Loucy (cell line): ENCODE measurements around the gene PDK4.

Source experiments
- H2AFZ ChIP-seq: fragments of 200-600 bp; sonication (generic); 2 replicates; pipeline ENCODE4 v1.6.0; 2016; ENCODE audit warnings: antibody characterized with exemption, mild to moderate bottlenecking, low read length, moderate library complexity
- H3F3A ChIP-seq: fragments of 200-600 bp; 2 replicates; pipeline ENCODE4 v1.6.0; 2016; ENCODE audit warnings: antibody characterized with exemption, low read depth, mild to moderate bottlenecking
- H3K27me3 ChIP-seq: fragments of 200-600 bp; sonication (generic); 2 replicates; pipeline ENCODE4 v1.6.1; 2014; ENCODE audit warnings: low read length, mild to moderate bottlenecking; ENCODE audit not compliant: insufficient read depth, poor library complexity, severe bottlenecking
- H3K36me3 ChIP-seq: fragments of 200-600 bp; sonication (generic); 2 replicates; pipeline ENCODE4 v1.6.1; 2016; ENCODE audit warnings: low read length; ENCODE audit not compliant: insufficient read depth
- H3K4me1 ChIP-seq: fragments of 200-600 bp; sonication (generic); 2 replicates; pipeline ENCODE4 v1.5.1; 2014; ENCODE audit warnings: low read length, mild to moderate bottlenecking; ENCODE audit not compliant: insufficient read depth, poor library complexity, severe bottlenecking
- H3K4me2 ChIP-seq: fragments of 200-600 bp; sonication (generic); 2 replicates; pipeline ENCODE4 v1.6.0; 2014; ENCODE audit warnings: antibody characterized with exemption, low read length, low read depth, mild to moderate bottlenecking; ENCODE audit not compliant: poor library complexity, severe bottlenecking
- H3K4me3 ChIP-seq: fragments of 200-600 bp; sonication (generic); 2 replicates; pipeline ENCODE4 v1.5.1; 2014; ENCODE audit warnings: low read length, mild to moderate bottlenecking, mixed read lengths; ENCODE audit not compliant: poor library complexity, severe bottlenecking
- H3K79me2 ChIP-seq: fragments of 200-600 bp; sonication (generic); 2 replicates; pipeline ENCODE4 v1.6.1; 2014; ENCODE audit warnings: low read length; ENCODE audit not compliant: insufficient read depth
- H3K9ac ChIP-seq: fragments of 200-600 bp; sonication (generic); 2 replicates; pipeline ENCODE4 v1.6.0; 2014; ENCODE audit warnings: mild to moderate bottlenecking, low read depth, low read length, moderate library complexity; ENCODE audit not compliant: poor library complexity, severe bottlenecking
- H3K9me2 ChIP-seq: fragments of 200-600 bp; sonication (generic); replicated peaks from 2 replicates; pipeline ENCODE4 v1.6.1; 2016; ENCODE audit warnings: low read depth, low read length, mixed read lengths
- H3K9me3 ChIP-seq: fragments of 200-600 bp; sonication (generic); 2 replicates; pipeline ENCODE4 v1.6.1; 2014; ENCODE audit warnings: mild to moderate bottlenecking, antibody characterized with exemption, low read length, low read depth; ENCODE audit not compliant: insufficient read depth
- H4K20me1 ChIP-seq: fragments of 200-600 bp; sonication (generic); 2 replicates; pipeline ENCODE4 v1.6.0; 2014; ENCODE audit warnings: antibody characterized with exemption, low read length, mild to moderate bottlenecking; ENCODE audit not compliant: insufficient read depth, poor library complexity, severe bottlenecking
- EZH2phosphoT487 ChIP-seq: fragments of 200-600 bp; IDR thresholded peaks from 2 replicates; pipeline ENCODE4 v1.6.1; 2018; ENCODE audit warnings: antibody characterized with exemption, mild to moderate bottlenecking, moderate library complexity, borderline replicate concordance
- TF ChIP-seq, protein P1 (sequence below): fragments of 200-600 bp; sonication (generic); conservative IDR thresholded peaks from 2 replicates; pipeline ENCODE4 v1.5.1; 2014; ENCODE audit warnings: mild to moderate bottlenecking, antibody characterized with exemption, low read length

The PDK4 gene

DNA sequence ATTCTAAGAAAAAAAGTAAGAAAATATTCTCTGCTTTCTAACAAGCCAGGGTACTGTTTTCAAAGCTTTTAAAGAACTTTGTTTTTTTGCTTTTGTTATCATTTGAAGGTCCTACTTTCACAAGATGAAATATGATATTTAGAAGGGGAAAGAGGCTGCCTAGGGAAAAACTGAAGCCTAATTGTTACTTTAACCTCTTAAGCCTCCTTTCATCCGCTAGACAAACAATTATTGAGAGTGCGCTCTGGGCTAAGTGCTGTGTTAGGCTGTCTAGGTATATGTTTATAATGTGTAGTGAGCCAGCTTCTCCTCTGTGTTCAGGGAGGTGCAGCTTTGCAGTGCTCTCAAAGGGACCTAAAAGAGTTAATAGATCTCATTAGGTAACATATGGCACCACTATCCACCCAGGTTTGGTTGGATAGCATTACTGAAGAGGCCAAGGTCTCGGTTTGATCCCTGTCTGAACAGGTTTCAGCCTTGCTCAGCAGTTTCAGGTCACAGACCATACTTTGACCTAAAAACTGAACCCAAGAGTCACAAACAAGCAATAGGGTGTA lies 17.9 kb downstream of the PDK4 start:
- no peaks in the 10 kb centered on the region for H3K79me2 ChIP-seq
- no peaks in the 10 kb centered on the region for H3K9me3 ChIP-seq
- no peaks in the 10 kb centered on the region for H3K4me1 ChIP-seq
- no peak overlapping the region for H3K4me2 ChIP-seq
- no peak overlapping the region for H3K9ac ChIP-seq
- H3K9me2 ChIP-seq: no peaks in the 10 kb centered on the region
- H3K4me3 ChIP-seq: no peak overlapping the region
- H3K27me3 ChIP-seq: no peaks in the 10 kb centered on the region
- H2AFZ ChIP-seq: no peak overlapping the region
- H3F3A ChIP-seq: no peaks in the 10 kb centered on the region
- TF ChIP-seq EZH2phosphoT487: no peak
- TF ChIP-seq, protein P1, sequence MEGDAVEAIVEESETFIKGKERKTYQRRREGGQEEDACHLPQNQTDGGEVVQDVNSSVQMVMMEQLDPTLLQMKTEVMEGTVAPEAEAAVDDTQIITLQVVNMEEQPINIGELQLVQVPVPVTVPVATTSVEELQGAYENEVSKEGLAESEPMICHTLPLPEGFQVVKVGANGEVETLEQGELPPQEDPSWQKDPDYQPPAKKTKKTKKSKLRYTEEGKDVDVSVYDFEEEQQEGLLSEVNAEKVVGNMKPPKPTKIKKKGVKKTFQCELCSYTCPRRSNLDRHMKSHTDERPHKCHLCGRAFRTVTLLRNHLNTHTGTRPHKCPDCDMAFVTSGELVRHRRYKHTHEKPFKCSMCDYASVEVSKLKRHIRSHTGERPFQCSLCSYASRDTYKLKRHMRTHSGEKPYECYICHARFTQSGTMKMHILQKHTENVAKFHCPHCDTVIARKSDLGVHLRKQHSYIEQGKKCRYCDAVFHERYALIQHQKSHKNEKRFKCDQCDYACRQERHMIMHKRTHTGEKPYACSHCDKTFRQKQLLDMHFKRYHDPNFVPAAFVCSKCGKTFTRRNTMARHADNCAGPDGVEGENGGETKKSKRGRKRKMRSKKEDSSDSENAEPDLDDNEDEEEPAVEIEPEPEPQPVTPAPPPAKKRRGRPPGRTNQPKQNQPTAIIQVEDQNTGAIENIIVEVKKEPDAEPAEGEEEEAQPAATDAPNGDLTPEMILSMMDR: no peak
- no peaks in the 10 kb centered on the region for H4K20me1 ChIP-seq
- H3K36me3 ChIP-seq: no peaks in the 10 kb centered on the region

DNA sequence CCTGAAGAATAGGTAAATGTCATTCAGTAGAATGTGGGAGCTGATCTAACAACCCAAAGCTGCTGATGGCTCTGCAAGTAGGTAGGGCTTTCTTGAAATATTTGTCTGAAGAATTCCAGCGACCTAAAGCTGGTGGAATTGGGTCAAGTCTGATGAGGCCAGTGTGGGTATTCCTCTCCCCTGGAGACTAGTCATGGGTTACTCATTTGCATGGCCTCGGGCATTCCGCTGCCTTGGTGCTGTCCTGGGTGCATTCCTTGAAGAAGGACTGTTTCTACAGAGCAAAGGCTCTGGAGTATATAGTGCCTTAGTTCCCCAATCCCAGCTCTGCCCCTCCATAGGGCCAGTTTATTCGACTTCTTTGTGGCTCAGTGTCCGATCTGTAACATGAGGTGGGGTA lies 19.2 kb downstream of the PDK4 start:
- Histone ChIP-seq H2AFZ (no peak overlapping the region), H3K9me3 (no peaks in the 10 kb centered on the region), H3K4me2 (no peak overlapping the region), H4K20me1 (no peaks in the 10 kb centered on the region), H3F3A (no peaks in the 10 kb centered on the region), H3K9ac (no peak overlapping the region), H3K4me1 (no peaks in the 10 kb centered on the region), H3K79me2 (no peaks in the 10 kb centered on the region), H3K4me3 (no peak overlapping the region), H3K27me3 (no peaks in the 10 kb centered on the region), H3K9me2 (no peaks in the 10 kb centered on the region), H3K36me3 (no peaks in the 10 kb centered on the region)
- TF ChIP-seq, protein P1: no peak
- TF ChIP-seq EZH2phosphoT487: no peak

DNA sequence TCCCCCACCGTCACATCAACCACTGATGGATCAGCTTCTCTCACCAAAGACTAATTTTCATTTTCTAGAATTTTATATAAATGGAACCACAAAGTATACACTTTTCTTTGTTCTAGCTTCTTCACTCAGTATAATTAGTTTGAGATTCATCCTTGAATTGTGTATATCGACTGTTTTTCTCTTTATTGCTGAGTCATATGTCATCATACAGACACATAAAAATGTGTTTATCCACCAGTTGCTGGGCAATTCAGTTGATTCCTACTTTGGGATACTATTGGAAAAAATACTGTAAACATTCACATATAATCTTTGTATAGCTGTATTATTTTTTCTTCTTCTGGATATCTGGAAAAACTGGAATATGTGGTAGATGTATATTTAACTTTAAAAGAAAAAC lies 26.6 kb downstream of the PDK4 start:
- Histone ChIP-seq H3K79me2 (no peaks in the 10 kb centered on the region), H3K9me2 (no peaks in the 10 kb centered on the region), H2AFZ (no peak overlapping the region), H3K4me1 (no peaks in the 10 kb centered on the region), H3K9ac (no peak overlapping the region), H3K9me3 (no peaks in the 10 kb centered on the region), H4K20me1 (no peaks in the 10 kb centered on the region), H3F3A (no peaks in the 10 kb centered on the region), H3K27me3 (no peaks in the 10 kb centered on the region), H3K4me2 (no peak overlapping the region), H3K4me3 (no peak overlapping the region), H3K36me3 (no peaks in the 10 kb centered on the region)
- no peak for TF ChIP-seq EZH2phosphoT487
- TF ChIP-seq, protein P1: no peak
